Esophagus squamous epithelium (tissue), 4 donors: Measurements from ENCODE around the gene CFAP161.

Source experiments
- POLR2A ChIP-seq, 4 donors: fragments of 450-650 bp; IDR thresholded peaks; one replicate each; pipeline ENCODE4 v1.6.1; 2017; ENCODE audit warnings: antibody characterized with exemption in 4 of 4, mild to moderate bottlenecking in 4 of 4, moderate library complexity in 3 of 4
- TF ChIP-seq, protein P1 (sequence below), 6 experiments: fragments of 450-650 bp in 4 of 6; fragments of 200-600 bp in 2 of 6; sonication (generic) in 2 of 6; IDR thresholded peaks; one replicate each; pipeline ENCODE4 v1.5.1; 2016 to 2019; ENCODE audit warnings: antibody characterized with exemption in 6 of 6, mild to moderate bottlenecking in 4 of 6, moderate library complexity in 4 of 6

DNA sequence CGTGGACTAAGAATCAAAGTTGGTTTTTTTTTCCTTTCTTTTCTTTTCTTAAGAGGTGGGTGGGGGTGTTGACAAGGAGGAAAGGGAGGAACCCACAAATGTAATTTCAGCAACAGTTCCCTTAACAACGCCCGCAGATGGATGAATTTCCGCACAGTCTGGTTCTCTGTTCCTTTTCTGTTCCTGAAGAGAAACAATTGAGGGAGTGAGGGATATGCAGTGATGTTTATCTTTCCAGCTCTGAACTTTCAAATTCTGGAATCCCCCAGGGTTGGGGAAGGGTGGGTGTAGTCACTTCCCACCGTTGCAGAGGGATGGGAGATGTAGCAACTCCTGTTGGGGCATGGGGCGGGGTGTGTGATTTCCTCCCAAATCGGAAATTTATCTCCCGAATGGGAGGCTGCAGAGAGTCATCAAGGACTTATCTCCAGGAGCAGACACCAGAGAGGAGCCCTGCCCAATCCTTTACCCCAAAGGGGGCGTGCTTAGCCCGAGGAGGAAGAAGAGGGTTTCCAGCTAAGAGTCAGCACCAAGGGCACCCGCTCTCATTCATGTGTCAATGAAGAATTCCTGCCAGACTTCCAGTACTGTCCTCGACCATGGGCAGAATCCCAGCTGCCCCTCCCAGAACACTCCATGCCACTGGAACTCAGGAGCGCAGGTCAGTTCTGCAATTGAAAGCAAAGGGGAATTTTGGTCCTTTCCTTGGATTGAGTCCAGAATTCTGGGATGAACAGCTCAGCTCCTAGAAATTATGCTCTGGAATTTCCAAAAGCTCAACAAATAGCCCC is 35.0 kb upstream of the CFAP161 start:
- TF ChIP-seq, protein P1, sequence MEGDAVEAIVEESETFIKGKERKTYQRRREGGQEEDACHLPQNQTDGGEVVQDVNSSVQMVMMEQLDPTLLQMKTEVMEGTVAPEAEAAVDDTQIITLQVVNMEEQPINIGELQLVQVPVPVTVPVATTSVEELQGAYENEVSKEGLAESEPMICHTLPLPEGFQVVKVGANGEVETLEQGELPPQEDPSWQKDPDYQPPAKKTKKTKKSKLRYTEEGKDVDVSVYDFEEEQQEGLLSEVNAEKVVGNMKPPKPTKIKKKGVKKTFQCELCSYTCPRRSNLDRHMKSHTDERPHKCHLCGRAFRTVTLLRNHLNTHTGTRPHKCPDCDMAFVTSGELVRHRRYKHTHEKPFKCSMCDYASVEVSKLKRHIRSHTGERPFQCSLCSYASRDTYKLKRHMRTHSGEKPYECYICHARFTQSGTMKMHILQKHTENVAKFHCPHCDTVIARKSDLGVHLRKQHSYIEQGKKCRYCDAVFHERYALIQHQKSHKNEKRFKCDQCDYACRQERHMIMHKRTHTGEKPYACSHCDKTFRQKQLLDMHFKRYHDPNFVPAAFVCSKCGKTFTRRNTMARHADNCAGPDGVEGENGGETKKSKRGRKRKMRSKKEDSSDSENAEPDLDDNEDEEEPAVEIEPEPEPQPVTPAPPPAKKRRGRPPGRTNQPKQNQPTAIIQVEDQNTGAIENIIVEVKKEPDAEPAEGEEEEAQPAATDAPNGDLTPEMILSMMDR (IDR thresholded peaks at IDR 0.05): no peak
- TF ChIP-seq POLR2A (IDR thresholded peaks at IDR 0.05): no peak
